Left ventricle myocardium inferior (tissue), 1 donor: ENCODE results near the gene MYF6. TPM values are rescaled to one million over a fixed set of nuclear protein-coding genes. Genes with fewer than 3 reads are reported as not detected.

Source experiments
- DNase-seq: peaks from one replicate; pipeline ENCODE4 v3.0.0-alpha.2; 2020
- H3K27ac ChIP-seq: fragments of 200-600 bp; replicated peaks from 2 replicates; pipeline ENCODE4 v1.8.0; 2021
- H3K27me3 ChIP-seq: fragments of 200-600 bp; 2 replicates; pipeline ENCODE4 v1.8.0; 2021; ENCODE audit warnings: low read depth
- H3K36me3 ChIP-seq: fragments of 200-600 bp; 2 replicates; pipeline ENCODE4 v1.8.0; 2021
- H3K4me1 ChIP-seq: fragments of 200-600 bp; 2 replicates; pipeline ENCODE4 v1.8.0; 2021
- H3K4me3 ChIP-seq: fragments of 200-600 bp; 2 replicates; pipeline ENCODE4 v1.8.0; 2021; ENCODE audit warnings: mild to moderate bottlenecking, moderate library complexity
- H3K9me3 ChIP-seq: fragments of 200-600 bp; replicated peaks from 2 replicates; pipeline ENCODE4 v1.8.0; 2021
- CTCF ChIP-seq: fragments of 200-600 bp; IDR thresholded peaks from 2 replicates; pipeline ENCODE4 v1.8.0; 2021; ENCODE audit warnings: antibody characterized with exemption, mild to moderate bottlenecking, borderline replicate concordance
- intact Hi-C: fragments of 100-400 bp; cut with micrococcal nuclease; formaldehyde crosslinking; loops from one replicate; pipeline ENCODE4 v1.11.0; 2022
- total RNA-seq: library from RNA; stranded (reverse); fragmentation: NEBNext Ultra II Directional; extraction: Animal tissue kit (Norgen Biotek cat#: 25700); gene quantifications from one replicate; pipeline ENCODE4 v1.2.1, GENCODE V29; 2021
- donor health status: DM: no; HTN: yes; CAD: no; lungs with severe emphysema.

MYF6 gene
- total RNA-seq, 1 donor from 2014 or later = not detected

GRCh38 chr12:80711866-80712265, 4.4 kb downstream of the MYF6 start:
- intact Hi-C loops = no loop called here
- Histone ChIP-seq H3K27ac (no peak overlapping the region), H3K27me3 (peaks cover 90% of the 10 kb centered on the region), H3K4me1 (no peaks in the 10 kb centered on the region), H3K36me3 (no peaks in the 10 kb centered on the region), H3K4me3 (no peak overlapping the region), H3K9me3 (no peaks in the 10 kb centered on the region)
- TF ChIP-seq CTCF = no peak
- no peak for DNase-seq

DNA sequence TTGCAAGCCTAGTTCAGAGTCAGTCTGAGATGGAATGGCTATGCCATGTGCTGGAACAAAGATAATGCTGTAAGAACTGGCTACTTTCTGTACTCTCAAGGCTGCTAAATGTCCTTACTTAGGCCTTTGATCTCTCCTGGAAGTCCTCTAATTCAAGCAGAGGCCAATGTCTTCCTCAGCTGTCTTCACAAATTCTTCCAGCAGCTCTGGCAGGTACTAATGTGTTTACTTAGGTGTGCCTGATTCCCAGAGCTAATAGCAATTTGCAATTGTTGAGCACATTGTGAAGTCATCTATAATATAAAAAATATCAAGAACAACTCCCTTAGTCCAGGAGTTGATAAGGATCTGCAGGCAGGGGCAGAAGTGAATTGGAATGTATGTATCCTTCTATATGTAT, 5.4 kb downstream of the MYF6 start:
- intact Hi-C loops = no loop called here
- Histone ChIP-seq H3K4me3 (no peak overlapping the region), H3K36me3 (no peaks in the 10 kb centered on the region), H3K4me1 (no peaks in the 10 kb centered on the region), H3K27ac (no peak overlapping the region), H3K9me3 (no peaks in the 10 kb centered on the region), H3K27me3 (peaks cover 93% of the 10 kb centered on the region)
- no peak for DNase-seq
- no peak for TF ChIP-seq CTCF

DNA sequence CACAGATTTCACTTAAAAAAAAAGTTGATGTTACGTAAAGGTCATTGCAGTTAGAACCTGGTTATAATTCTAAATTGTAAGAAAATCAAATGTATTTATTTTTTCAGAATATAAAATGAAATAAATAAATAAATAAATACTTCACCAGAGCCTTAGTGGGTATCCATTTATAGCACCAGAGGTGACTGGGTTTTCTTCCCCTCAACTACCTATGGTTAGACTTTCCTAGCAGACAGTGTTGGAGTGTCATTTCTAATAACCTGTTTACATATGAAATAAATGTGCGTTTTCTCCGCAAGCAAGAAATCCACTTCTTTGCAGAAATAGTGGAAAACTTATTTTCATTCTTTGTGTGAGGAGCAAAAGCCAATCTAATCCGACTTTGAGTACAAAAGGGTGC, 6.0 kb downstream of the MYF6 start:
- intact Hi-C loops = no loop called here
- DNase-seq = no peak
- TF ChIP-seq CTCF = no peak
- H3K27me3 ChIP-seq = peaks cover 93% of the 10 kb centered on the region
- H3K9me3 ChIP-seq = no peaks in the 10 kb centered on the region
- no peak overlapping the region for H3K4me3 ChIP-seq
- H3K4me1 ChIP-seq = no peaks in the 10 kb centered on the region
- no peaks in the 10 kb centered on the region for H3K36me3 ChIP-seq
- H3K27ac ChIP-seq = no peak overlapping the region

- Histone ChIP-seq H3K9me3 (no peaks in the 10 kb centered on the region), H3K27ac (no peak overlapping the region), H3K27me3 (peaks cover 89% of the 10 kb centered on the region), H3K36me3 (no peaks in the 10 kb centered on the region), H3K4me3 (peak overlapping the region; percentile 49), H3K4me1 (no peaks in the 10 kb centered on the region)
- no peak for TF ChIP-seq CTCF
- intact Hi-C loops = no loop called here
- no peak for DNase-seq
These were observed 6.6 kb downstream of the MYF6 start for GRCh38 chr12:80714055-80714454.

- no peaks in the 10 kb centered on the region for H3K4me1 ChIP-seq
- peaks cover 81% of the 10 kb centered on the region for H3K27me3 ChIP-seq
- TF ChIP-seq CTCF = no peak
- intact Hi-C loops = no loop called here
- H3K4me3 ChIP-seq = no peak overlapping the region
- no peak overlapping the region for H3K27ac ChIP-seq
- H3K9me3 ChIP-seq = no peaks in the 10 kb centered on the region
- no peak for DNase-seq
- H3K36me3 ChIP-seq = no peaks in the 10 kb centered on the region
These were observed 7.4 kb downstream of the MYF6 start for GRCh38 chr12:80714846-80715245.
